Pons (tissue), 1 donor: Measurements from ENCODE around the gene ZNF808.
A peak's percentile ranks its signal among the peaks of the same experiment; 100 is the strongest.
"Not testable (repeated sequence)": the region's sequence is repeated elsewhere in the genome, so short reads cannot be mapped to it uniquely, and the experiment has no call there.

Source experiments
- DNase-seq: peaks from one replicate; pipeline ENCODE4 v3.0.0-alpha.2; 2016; ENCODE audit warnings: low spot score

ZNF808 gene

GRCh38 chr19:52535771-52536447, 8.4 kb downstream of the ZNF808 start:
- DNase-seq: peak; percentile 42

DNA sequence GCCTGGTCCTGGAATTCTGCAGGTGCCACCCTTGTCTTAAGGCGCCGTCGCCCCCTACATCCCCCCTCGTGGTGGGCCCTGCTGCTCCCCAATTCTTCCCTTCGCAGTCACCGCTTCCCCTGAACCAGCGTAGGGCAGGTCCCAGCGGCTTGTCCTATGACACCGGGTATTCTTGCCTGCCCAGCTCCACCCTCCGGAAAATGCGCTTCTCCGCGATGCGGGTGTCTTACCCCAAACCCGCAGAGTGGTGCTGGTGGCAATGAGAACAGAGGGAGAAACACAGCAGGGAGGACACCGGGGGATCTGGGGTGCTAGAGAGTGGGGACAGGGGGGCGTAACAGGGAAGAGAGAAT, 9.0 kb downstream of the ZNF808 start:
- no peak for DNase-seq

GRCh38 chr19:52538815-52539214, 11.3 kb downstream of the ZNF808 start:
- DNase-seq: not testable (repeated sequence)

DNA sequence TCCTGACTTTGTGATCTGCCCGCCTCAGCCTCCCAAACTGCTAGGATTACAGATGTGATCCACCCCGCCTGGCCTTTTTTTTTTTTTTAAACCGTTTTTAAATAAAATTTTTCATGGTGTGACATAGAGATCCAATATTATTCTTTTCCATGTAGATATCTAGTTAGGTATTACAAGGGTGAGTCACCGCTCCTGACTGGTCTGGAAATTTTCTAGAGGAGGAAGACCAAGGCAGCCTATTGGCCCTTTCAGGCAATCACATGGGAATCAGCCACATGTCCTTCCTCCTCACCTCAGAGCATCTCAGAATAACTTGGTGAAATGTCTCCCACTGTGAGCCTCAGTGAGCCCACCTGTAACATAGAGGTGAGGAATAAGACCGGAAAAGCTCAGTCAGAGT, 13.7 kb downstream of the ZNF808 start:
- not testable (repeated sequence) for DNase-seq

DNA sequence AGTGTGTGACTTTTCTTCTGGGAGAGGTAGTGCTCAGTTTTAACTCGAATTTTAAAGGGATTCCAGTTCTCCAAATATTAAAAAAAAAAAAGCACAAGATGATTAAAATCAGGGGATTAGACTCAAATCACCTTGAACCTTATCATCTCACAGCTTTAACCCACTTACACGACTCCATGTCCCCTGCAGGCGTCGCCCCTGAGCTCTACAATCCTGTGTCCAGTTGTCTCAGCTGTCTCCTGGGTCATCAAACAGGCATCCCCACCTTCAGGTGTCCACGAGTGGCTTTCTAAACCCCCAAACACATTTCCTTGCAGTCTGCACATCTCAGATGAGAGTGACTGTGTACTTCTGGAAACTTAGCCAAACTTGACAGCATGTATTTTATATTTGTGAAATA, 14.1 kb downstream of the ZNF808 start:
- DNase-seq: no peak

DNA sequence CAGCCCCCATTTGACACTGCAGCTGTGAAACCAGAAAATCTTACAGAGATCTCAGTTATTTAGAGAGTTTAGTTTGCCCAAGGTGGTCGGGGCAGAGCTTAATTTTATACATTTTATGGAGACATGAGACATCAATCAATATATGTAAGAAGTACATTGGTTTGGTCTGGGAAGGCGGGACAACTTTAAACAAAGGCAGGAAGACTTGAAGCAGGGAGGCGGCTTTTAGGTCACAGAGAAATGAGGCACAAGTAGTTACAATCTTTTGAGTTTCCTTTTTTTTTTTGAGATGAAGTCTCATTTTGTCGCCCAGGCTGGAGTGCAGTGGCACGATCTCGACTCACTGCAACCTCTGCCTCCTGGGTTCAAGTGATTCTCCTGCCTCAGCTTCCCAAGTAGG, 15.1 kb downstream of the ZNF808 start:
- not testable (repeated sequence) for DNase-seq

- DNase-seq: no peak
Measured at GRCh38 chr19:52542984-52543664, 15.7 kb downstream of the ZNF808 start.

DNA sequence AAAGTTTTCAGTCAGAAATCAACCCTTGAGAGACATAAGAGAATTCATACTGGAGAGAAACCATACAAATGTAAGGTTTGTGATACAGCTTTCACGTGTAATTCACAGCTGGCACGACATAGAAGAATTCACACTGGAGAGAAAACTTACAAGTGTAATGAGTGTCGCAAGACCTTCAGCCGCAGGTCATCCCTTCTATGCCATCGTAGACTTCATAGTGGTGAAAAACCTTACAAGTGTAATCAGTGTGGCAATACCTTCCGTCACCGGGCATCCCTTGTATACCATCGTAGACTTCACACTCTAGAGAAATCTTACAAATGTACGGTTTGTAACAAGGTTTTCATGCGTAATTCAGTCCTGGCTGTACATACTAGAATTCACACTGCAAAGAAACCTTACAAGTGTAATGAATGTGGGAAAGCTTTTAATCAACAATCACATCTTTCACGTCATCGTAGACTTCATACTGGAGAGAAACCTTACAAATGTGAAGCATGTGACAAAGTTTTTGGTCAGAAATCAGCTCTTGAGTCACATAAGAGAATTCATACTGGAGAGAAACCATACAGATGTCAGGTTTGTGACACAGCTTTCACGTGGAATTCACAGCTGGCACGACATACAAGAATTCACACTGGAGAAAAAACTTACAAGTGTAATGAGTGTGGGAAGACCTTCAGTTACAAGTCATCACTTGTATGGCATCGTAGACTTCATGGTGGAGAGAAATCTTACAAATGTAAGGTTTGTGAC, 26.9 kb downstream of the ZNF808 start:
- no peak for DNase-seq

DNA sequence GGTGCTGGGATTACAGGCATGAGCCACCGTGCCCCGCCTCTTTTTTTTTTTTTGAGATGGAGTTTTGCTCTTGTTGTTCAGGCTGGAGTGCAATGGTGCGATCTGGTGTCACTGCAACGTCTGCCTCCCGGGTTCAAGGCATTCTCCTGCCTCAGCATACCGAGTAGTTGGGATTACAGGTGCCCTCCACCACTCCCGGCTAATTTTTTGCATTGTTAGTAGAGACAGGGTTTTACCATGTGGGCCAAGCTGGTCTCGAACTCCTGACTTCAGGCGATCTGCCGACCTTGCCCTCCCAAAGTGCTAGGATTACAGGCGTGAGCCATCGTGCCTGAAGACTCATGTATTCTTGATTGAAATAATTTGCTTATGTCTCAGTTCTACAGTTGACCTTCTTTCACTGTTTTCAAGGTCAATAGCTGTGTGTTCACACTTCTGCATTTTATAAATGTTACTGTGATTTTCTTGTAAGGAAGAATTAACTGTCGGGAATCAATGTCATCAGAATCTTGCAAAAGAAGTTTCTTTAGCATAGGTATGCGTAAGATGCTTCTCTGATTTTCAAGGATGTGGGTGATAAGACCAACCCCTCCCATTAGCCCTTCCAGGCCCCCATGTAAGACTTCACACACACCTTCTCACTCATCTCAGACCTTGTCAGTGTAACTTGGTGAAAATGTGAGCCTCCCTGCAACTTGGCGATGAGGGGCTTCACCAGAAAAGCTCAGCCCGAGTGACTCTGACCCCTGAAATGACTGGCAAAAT, 29.9 kb downstream of the ZNF808 start:
- DNase-seq: no peak

- DNase-seq: not testable (repeated sequence)
Measured at GRCh38 chr19:52558732-52559445, 31.4 kb downstream of the ZNF808 start.

DNA sequence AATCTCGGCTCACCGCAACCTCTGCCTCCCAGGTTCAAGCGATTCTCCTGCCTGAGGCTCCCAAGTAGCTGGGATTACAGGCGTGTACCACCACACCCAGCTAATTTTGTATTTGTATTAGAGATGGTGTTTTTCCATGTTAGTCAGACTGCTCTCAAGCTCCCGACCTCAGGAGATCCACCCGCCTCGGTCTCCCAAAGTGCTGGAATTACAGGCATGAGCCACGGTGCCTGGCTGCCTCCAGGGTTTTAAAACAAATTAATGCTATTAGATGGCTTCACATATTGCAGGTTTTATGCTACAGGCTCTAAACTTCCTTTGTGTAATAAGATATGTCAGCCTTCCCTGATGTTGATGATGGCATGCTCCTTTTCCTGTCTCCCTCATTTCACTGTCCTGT, 34.1 kb downstream of the ZNF808 start:
- not testable (repeated sequence) for DNase-seq

GRCh38 chr19:52566121-52566520, 38.7 kb downstream of the ZNF808 start:
- DNase-seq: no peak

GRCh38 chr19:52566588-52566987, 39.1 kb downstream of the ZNF808 start:
- no peak for DNase-seq

DNA sequence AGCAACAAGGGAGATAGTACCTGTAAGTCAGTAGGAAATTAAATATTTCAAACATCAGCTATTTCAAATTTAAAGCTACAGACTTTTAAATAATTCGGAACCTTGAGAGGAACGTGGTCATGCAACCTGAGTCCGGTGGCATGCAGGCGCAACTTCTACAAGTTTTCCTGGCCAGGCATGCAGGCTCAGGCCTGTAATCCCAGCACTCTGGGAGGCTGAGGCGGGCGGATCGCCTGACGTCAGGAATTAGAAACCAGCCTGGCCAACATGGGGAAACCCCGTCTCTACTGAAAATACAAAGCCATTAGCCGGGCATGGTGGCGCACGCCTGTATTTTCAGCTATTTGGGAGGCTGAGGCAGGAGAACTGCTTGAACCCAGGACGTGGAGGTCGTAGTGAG, 40.5 kb downstream of the ZNF808 start:
- no peak for DNase-seq

DNA sequence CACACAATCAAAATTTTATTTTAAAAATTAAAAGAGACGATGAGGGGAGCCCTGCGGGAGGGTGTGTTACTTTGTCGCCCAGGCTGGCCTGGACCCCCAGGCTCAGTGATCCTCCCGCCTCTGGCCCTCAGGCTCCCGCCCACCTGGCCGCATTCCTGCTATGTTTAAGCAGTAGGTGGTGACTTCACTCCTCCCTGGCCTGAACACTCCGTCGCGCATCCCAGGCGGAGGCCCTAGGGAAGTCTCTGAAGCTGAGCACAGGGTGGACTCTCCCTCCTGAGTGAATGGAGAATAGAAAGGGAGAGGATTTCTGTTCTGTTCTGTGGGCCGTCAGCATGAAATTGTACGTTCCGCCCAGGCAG, 42.2 kb downstream of the ZNF808 start:
- not testable (repeated sequence) for DNase-seq

DNA sequence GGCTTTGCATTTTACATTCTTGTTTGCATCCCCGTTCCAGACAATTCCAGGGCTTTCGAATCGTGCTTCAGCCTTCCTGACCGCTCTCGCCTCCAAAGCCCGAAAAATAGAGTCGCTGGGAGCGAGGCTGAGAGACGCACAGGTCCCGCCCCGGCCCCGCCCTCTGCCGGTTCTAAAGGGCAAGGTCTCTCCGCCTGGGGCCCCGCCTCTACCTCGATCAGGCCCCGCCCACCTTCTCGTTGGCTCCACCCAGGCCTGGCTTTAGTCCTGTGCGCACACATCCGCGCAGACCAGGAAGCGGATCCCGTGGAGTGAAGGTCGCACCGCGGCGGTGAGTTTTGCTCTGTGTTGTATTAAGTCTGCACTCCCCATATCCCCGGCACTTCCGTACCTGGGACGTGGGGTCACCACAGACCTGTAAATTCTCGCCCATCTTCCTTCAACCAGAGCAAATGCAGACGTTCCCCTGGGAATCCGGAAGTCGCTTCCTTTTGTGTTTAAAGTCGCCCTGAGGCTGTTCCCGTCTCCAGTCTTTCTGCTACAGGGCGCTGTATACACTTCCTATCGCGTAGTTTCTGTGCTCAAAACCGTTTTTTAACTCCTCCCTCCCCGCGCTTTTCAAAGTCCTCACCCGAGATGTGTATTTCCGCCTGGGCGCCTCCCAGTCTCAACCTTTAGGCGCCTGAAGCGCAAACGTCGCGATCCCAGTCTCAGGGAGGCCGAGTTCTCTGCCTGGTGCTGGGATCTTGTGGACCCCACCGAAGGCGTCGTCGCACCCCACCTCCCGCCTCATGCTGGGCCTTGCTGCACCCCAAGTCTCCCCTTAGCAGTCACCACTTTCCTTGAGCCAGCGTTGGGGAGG, 42.8 kb downstream of the ZNF808 start, which contains the start of gene ZNF701:
ZNF701 (plus strand) TSS at position 288 of the 862 bp plus-strand sequence. CDS start 3,861 bp downstream, outside the sequence.
- peak; percentile 92 for DNase-seq

DNA sequence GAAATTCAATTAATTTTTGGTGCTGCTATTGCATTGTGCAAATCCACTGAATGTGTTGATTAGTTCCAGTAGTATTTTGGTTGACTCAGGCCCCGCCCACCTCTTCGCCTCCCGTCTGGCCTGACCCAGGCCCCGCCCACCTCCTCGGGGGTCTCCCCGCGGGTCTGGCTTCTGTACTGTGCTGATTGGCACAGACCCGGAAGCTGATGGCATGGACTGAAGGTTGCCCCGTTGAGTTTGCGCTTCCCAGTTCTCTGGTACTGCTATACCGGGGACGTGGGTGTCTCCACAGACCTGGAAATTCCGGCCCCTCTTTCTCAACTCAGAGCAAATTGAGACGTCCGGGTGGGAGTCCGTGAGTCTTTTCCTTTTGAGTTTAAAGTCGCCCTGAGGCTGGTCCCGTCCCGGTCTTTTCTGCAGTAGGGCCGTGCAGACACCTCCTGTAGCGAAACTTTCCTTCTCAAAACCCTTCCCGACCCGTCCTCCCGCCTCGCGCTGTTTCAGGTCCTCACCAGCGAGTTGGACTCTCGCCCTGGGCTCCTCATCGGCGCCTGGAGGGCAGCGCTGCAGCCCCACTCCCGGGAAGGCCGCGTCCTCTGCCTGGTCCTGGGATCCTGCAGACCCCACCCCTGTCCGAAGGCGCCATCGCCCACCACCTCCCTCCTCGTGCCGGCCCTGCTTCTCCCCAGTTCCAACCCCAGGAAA, 57.4 kb downstream of the ZNF808 start:
- no peak for DNase-seq

DNA sequence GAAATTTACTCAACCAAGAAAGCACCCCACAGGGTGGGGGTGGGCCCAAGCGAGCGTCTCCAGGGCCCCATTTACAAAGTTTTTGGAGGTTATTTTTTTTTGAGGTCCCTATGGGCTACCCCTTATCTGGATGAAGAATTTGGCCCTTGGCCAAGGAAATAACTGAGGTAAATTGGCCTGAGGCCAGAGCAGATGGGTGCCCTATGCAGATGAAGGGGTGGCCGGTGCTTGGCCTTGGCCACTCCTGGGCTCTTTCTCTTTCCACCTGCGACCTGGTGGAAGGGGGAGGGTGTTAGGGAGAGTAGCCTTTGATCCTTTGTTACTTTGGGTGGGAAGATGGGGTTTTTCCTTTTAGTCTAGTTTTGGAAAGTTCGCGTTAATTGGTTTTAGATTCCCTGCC, 58.1 kb downstream of the ZNF808 start:
- no peak for DNase-seq

DNA sequence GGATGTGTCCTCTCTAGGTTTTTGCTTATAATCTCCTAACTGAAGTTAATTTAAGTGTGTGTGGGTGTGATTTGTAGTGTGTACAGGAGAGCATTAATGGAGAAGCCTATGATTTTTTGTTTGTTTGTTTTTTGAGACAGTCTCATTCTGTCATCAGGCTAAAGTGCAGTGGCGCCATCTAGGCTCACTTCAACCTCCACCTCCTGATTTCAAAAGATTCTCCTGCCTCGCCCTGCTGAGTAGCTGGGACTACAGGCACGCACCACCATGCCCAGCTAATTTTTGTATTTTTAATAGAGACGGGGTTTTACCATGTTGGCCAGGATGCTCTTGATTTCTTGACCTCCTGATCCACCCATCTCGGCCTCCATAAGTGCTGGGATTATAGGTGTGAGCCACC, 63.3 kb downstream of the ZNF808 start:
- DNase-seq: no peak

GRCh38 chr19:52592301-52592700, 64.8 kb downstream of the ZNF808 start:
- no peak for DNase-seq
